Stimulated activated CD8-positive, alpha-beta memory T cell treated with anti-CD3 and anti-CD28 coated beads, Interleukin-15, amount 100 ng/mL, for 48 hours (primary cell): Measurements from ENCODE around the gene BLVRA.
A peak's percentile ranks its signal among the peaks of the same experiment; 100 is the strongest.
"Not testable (repeated sequence)": the region's sequence is repeated elsewhere in the genome, so short reads cannot be mapped to it uniquely, and the experiment has no call there.

Experiments used
- DNase-seq, 2 donors: peaks; one replicate each; pipeline ENCODE4 v3.0.0-alpha.2; 2020; ENCODE audit warnings: low read depth in 2 of 2

Gene BLVRA

GRCh38 chr7:43758029-43758821 is at the start of gene BLVRA:
BLVRA (plus strand) TSS chr7:43758680; CDS start chr7:43771159, 12,479 bp downstream.
- DNase-seq: peak in 1 of 2 donors; percentile 33

GRCh38 chr7:43711503-43711902 is 47.0 kb upstream of the BLVRA start:
- no peak for DNase-seq

GRCh38 chr7:43715966-43716365 is 42.5 kb upstream of the BLVRA start:
- not testable (repeated sequence) for DNase-seq

- DNase-seq: no peak
Measured at GRCh38 chr7:43716598-43716997, 41.9 kb upstream of the BLVRA start.

- DNase-seq: no peak
Measured at GRCh38 chr7:43721193-43721806, 37.2 kb upstream of the BLVRA start.

- DNase-seq: no peak
Measured at GRCh38 chr7:43723007-43723341, 35.5 kb upstream of the BLVRA start.

- DNase-seq: no peak
Measured at GRCh38 chr7:43725251-43725650, 33.2 kb upstream of the BLVRA start.

- no peak for DNase-seq
Measured at GRCh38 chr7:43726466-43726865, 32.0 kb upstream of the BLVRA start.

- DNase-seq: no peak
Measured at GRCh38 chr7:43727003-43727402, 31.5 kb upstream of the BLVRA start.

GRCh38 chr7:43727494-43727893 is 31.0 kb upstream of the BLVRA start:
- DNase-seq: no peak

- peak; percentile 71 to 74 for DNase-seq
Measured at GRCh38 chr7:43729214-43729923, 29.1 kb upstream of the BLVRA start, which contains the start of gene COA1. COA1 (minus strand) TSS chr7:43729523; CDS start chr7:43648614, 80,909 bp downstream.

GRCh38 chr7:43729924-43730248 is 28.6 kb upstream of the BLVRA start:
- DNase-seq: no peak

- DNase-seq: not testable (repeated sequence)
Measured at GRCh38 chr7:43731494-43731893, 27.0 kb upstream of the BLVRA start.

GRCh38 chr7:43734575-43735332 is 23.7 kb upstream of the BLVRA start:
- DNase-seq: not testable (repeated sequence)

GRCh38 chr7:43735403-43735801 is 23.1 kb upstream of the BLVRA start:
- no peak for DNase-seq

GRCh38 chr7:43735802-43736603 is 22.5 kb upstream of the BLVRA start:
- peak; percentile 30 to 40 for DNase-seq

GRCh38 chr7:43737467-43738127 is 20.9 kb upstream of the BLVRA start:
- no peak for DNase-seq

GRCh38 chr7:43742692-43743091 is 15.8 kb upstream of the BLVRA start:
- no peak for DNase-seq

- DNase-seq: no peak
Measured at GRCh38 chr7:43747328-43748105, 11.0 kb upstream of the BLVRA start.

GRCh38 chr7:43749383-43749940 is 9.0 kb upstream of the BLVRA start:
- DNase-seq: no peak
